Measurements from ENCODE around the gene PHLDA3. TPM values are rescaled to one million over a fixed set of nuclear protein-coding genes. Genes with fewer than 3 reads are reported as not detected.

Gene PHLDA3
- total RNA-seq, 1 donor from 2014 or later = 18.5 TPM

GRCh38 chr1:201459052-201459451 is 9.9 kb downstream of the PHLDA3 start:
- Mint-ChIP-seq H3K27ac (ENCODE audit: unreplicated experiment) (no peak overlapping the region), H3K4me1 (ENCODE audit: low read depth, unreplicated experiment) (peaks cover 8% of the 10 kb centered on the region), H3K36me3 (ENCODE audit: unreplicated experiment) (peaks cover under 1% of the 10 kb centered on the region), H3K9me3 (ENCODE audit: unreplicated experiment) (peaks cover 2% of the 10 kb centered on the region), H3K4me3 (ENCODE audit: unreplicated experiment) (no peak overlapping the region), H3K27me3 (ENCODE audit: unreplicated experiment) (no peaks in the 10 kb centered on the region)
- no peak for TF ChIP-seq CTCF (IDR thresholded peaks at IDR 0.05; ENCODE audit: partially characterized antibody, unreplicated experiment)
- DNase-seq = no peak

DNA sequence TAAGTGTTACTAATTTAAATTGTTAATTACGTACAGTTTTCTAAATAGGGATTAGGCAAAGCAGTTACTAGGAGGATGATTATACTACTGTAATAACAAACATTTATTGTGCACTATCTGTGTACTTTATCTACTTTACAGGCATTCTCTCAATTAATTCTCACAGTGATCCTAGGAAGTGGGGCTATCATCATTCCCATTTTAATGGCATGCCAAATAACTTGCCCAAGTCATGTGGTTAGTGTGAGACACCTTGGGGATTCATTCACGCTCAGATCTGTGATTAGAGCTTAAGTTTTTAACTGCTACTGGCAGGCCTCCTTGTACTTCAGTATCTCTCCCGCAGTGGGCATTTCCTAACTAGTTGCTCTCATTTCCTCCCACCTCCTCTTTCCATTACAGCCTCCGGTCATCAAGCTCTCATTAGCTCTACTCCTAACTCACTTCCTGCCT is 11.5 kb downstream of the PHLDA3 start:
- TF ChIP-seq CTCF (IDR thresholded peaks at IDR 0.05; ENCODE audit: partially characterized antibody, unreplicated experiment) = no peak
- no peak overlapping the region for H3K4me3 Mint-ChIP-seq (ENCODE audit: unreplicated experiment)
- H3K27me3 Mint-ChIP-seq (ENCODE audit: unreplicated experiment) = no peaks in the 10 kb centered on the region
- no peaks in the 10 kb centered on the region for H3K36me3 Mint-ChIP-seq (ENCODE audit: unreplicated experiment)
- H3K27ac Mint-ChIP-seq (ENCODE audit: unreplicated experiment) = no peak overlapping the region
- no peak for DNase-seq
- H3K9me3 Mint-ChIP-seq (ENCODE audit: unreplicated experiment) = peaks cover 2% of the 10 kb centered on the region
- H3K4me1 Mint-ChIP-seq (ENCODE audit: low read depth, unreplicated experiment) = peaks cover 7% of the 10 kb centered on the region

DNA sequence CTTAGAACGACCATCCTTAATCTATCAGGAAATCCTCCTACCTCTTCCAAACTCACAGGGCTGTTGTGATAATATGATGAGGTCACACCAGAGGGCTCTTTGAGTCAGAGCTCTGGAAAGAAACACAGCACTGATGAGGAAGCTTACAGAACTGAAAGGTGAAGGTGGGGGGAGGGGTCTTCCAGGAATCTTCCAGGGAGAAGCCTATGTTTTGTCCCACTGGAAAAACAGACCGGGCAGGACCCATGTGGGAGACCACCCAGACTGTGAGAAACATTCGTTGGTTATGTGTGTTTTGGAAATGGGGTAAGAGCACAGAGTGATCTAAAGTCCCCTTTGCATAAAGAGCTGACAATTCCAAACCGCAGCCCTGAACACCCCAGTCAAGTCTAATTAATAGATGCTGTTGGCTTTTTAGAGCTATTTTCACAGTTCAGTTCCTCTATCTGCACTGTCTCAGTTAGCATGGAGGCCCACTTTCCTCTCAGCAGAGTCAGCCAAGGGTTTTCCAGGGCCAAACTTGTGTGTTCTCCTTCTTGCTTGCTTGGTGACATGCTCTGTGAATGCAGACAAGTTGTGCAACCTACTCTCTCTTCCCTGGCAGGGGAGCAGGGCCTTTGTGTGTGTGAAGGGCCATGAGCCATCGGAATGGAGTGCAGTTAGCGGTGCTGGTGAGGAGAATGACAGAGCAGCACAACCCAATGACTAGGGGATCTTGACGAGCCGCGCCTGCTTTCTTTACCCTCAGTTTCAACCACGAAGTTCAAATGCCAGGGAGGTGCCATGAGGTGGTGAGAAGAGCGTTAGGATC is 12.3 kb downstream of the PHLDA3 start:
- Mint-ChIP-seq H3K4me1 (ENCODE audit: low read depth, unreplicated experiment) (peaks cover 7% of the 10 kb centered on the region), H3K36me3 (ENCODE audit: unreplicated experiment) (no peaks in the 10 kb centered on the region), H3K4me3 (ENCODE audit: unreplicated experiment) (no peak overlapping the region), H3K27me3 (ENCODE audit: unreplicated experiment) (no peaks in the 10 kb centered on the region), H3K9me3 (ENCODE audit: unreplicated experiment) (peaks cover 2% of the 10 kb centered on the region), H3K27ac (ENCODE audit: unreplicated experiment) (no peak overlapping the region)
- TF ChIP-seq CTCF (IDR thresholded peaks at IDR 0.05; ENCODE audit: partially characterized antibody, unreplicated experiment) = no peak
- no peak for DNase-seq

GRCh38 chr1:201455098-201455497 is 13.9 kb downstream of the PHLDA3 start:
- no peak overlapping the region for H3K4me3 Mint-ChIP-seq (ENCODE audit: unreplicated experiment)
- DNase-seq = no peak
- peaks cover 2% of the 10 kb centered on the region for H3K9me3 Mint-ChIP-seq (ENCODE audit: unreplicated experiment)
- no peaks in the 10 kb centered on the region for H3K27me3 Mint-ChIP-seq (ENCODE audit: unreplicated experiment)
- TF ChIP-seq CTCF (IDR thresholded peaks at IDR 0.05; ENCODE audit: partially characterized antibody, unreplicated experiment) = no peak
- H3K27ac Mint-ChIP-seq (ENCODE audit: unreplicated experiment) = no peak overlapping the region
- peaks cover 11% of the 10 kb centered on the region for H3K4me1 Mint-ChIP-seq (ENCODE audit: low read depth, unreplicated experiment)
- H3K36me3 Mint-ChIP-seq (ENCODE audit: unreplicated experiment) = no peaks in the 10 kb centered on the region

- no peaks in the 10 kb centered on the region for H3K36me3 Mint-ChIP-seq (ENCODE audit: unreplicated experiment)
- H3K27me3 Mint-ChIP-seq (ENCODE audit: unreplicated experiment) = no peaks in the 10 kb centered on the region
- H3K4me3 Mint-ChIP-seq (ENCODE audit: unreplicated experiment) = no peak overlapping the region
- no peak for TF ChIP-seq CTCF (IDR thresholded peaks at IDR 0.05; ENCODE audit: partially characterized antibody, unreplicated experiment)
- H3K4me1 Mint-ChIP-seq (ENCODE audit: low read depth, unreplicated experiment) = peaks cover 11% of the 10 kb centered on the region
- no peak overlapping the region for H3K27ac Mint-ChIP-seq (ENCODE audit: unreplicated experiment)
- DNase-seq = peak; percentile 48
- H3K9me3 Mint-ChIP-seq (ENCODE audit: unreplicated experiment) = peaks cover 2% of the 10 kb centered on the region
These were observed 14.4 kb downstream of the PHLDA3 start for GRCh38 chr1:201454608-201455007.

All from glutamatergic neuron (in vitro differentiated cells).